Endodermal cell (in vitro differentiated cells): ENCODE results near the gene SYCP2L. TPM values are rescaled to one million over a fixed set of nuclear protein-coding genes. Genes with fewer than 3 reads are reported as not detected.
A peak's percentile ranks its signal among the peaks of the same experiment; 100 is the strongest.

Source experiments
- DNase-seq: peaks from one replicate; pipeline ENCODE4 v3.0.0-alpha.2; 2017
- H3K27ac ChIP-seq: 2 replicates; pipeline ENCODE4 v1.5.1; 2013; ENCODE audit warnings: mild to moderate bottlenecking, low read depth, low read length, moderate library complexity
- H3K27me3 ChIP-seq: 2 replicates; pipeline ENCODE4 v1.6.1; 2013; ENCODE audit warnings: mild to moderate bottlenecking, low read length, moderate library complexity; ENCODE audit not compliant: insufficient read depth, control insufficient read depth, poor library complexity, severe bottlenecking
- H3K36me3 ChIP-seq: 2 replicates; pipeline ENCODE4 v1.7.0; 2013; ENCODE audit warnings: mild to moderate bottlenecking, low read length, moderate library complexity; ENCODE audit not compliant: control insufficient read depth, insufficient read depth
- H3K4me1 ChIP-seq: one replicate; pipeline ENCODE4 v1.7.0; 2013; ENCODE audit warnings: low read length; ENCODE audit not compliant: control insufficient read depth, insufficient read depth
- H3K4me3 ChIP-seq: 2 replicates; pipeline ENCODE4 v1.5.1; 2013; ENCODE audit warnings: mild to moderate bottlenecking, low read length, moderate library complexity
- H3K9ac ChIP-seq: 2 replicates; pipeline ENCODE4 v1.6.1; 2013; ENCODE audit warnings: mild to moderate bottlenecking, low read length, moderate library complexity; ENCODE audit not compliant: poor library complexity, severe bottlenecking; ENCODE audit errors: extremely low read depth
- H3K9me3 ChIP-seq: 2 replicates; pipeline ENCODE4 v1.6.1; 2013; ENCODE audit warnings: mild to moderate bottlenecking, low read length, moderate library complexity; ENCODE audit not compliant: control insufficient read depth
- H3K27ac Mint-ChIP-seq: 2 replicates; pipeline ENCODE4 v1.8.0; 2020; ENCODE audit warnings: mixed read lengths
- H3K27me3 Mint-ChIP-seq: 2 replicates; pipeline ENCODE4 v1.8.0; 2021; ENCODE audit warnings: mild to moderate bottlenecking, mixed read lengths; ENCODE audit not compliant: insufficient read depth
- H3K36me3 Mint-ChIP-seq: 2 replicates; pipeline ENCODE4 v1.8.0; 2020; ENCODE audit warnings: low read depth, mixed read lengths
- H3K4me1 Mint-ChIP-seq: 2 replicates; pipeline ENCODE4 v1.8.0; 2020; ENCODE audit warnings: mixed read lengths
- H3K4me3 Mint-ChIP-seq: 2 replicates; pipeline ENCODE4 v1.8.0; 2020; ENCODE audit warnings: mild to moderate bottlenecking, moderate library complexity, mixed read lengths
- H3K9me3 Mint-ChIP-seq: 2 replicates; pipeline ENCODE4 v1.8.0; 2020; ENCODE audit warnings: mild to moderate bottlenecking, mixed read lengths
- WGBS, 2 experiments: methylation state at CpG; one replicate each; pipeline versions ENCODE4 v1.1.5 to v1.1.7; 2013; ENCODE audit warnings: missing lambda C conversion rate in 2 of 2, mixed read lengths in 1 of 2; ENCODE audit not compliant: insufficient coverage in 1 of 2, insufficient read length in 1 of 2; 5-methylcytosine and 5-hydroxymethylcytosine counted together
- total RNA-seq, 2 donors: library from RNA; stranded (reverse); fragmentation: NEBNext Ultra II Directional in 1 of 2; extraction: Animal tissue kit (Norgen Biotek cat#: 25700) in 1 of 2; gene quantifications; 2 replicates in 1 of 2; 3 replicates in 1 of 2; pipeline ENCODE4 v1.2.1, GENCODE V29; 2021
- TF ChIP-seq, protein P1 (sequence below): fragments of 200-600 bp; sonication (generic); conservative IDR thresholded peaks from 2 replicates; pipeline ENCODE4 v1.5.0; 2021; ENCODE audit warnings: antibody characterized with exemption, mild to moderate bottlenecking

Gene SYCP2L
- total RNA-seq, 2 donors from 2014 or later: 4.2 to 12.4 TPM

DNA sequence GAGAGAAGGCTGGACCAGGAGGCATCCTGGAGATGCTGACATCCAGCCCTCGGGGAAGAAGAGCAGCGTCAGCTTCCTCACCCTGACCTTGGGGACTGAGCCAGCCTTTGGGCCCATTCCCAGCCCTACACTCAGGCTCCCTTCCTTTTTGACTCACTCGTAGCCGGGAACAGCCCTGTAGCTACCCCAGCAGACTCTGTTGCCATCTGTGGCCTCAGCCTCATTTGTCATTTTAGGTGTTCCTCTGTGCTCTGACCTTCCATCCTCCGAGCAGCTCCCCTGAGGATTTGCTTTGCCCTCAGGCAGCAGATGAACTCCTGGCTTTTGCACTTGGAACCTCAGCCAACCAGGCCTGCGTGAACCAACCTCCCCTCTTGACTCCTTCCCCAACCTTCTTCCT lies 89.7 kb downstream of the SYCP2L start:
- peaks cover 3% of the 10 kb centered on the region for H3K36me3 ChIP-seq
- H3K9ac ChIP-seq: no peak overlapping the region
- DNase-seq: no peak
- no peak overlapping the region for H3K4me3 ChIP-seq
- H3K9me3 ChIP-seq: no peaks in the 10 kb centered on the region
- 91 to 100% methylated on average over 6 of the region's 6 CpGs for WGBS, 2 experiments
- Mint-ChIP-seq H3K4me1 (no peaks in the 10 kb centered on the region), H3K9me3 (no peaks in the 10 kb centered on the region), H3K27me3 (peaks cover 19% of the 10 kb centered on the region), H3K36me3 (peaks cover 3% of the 10 kb centered on the region), H3K4me3 (no peak overlapping the region), H3K27ac (no peak overlapping the region)
- H3K27ac ChIP-seq: no peak overlapping the region
- H3K4me1 ChIP-seq: no peaks in the 10 kb centered on the region
- TF ChIP-seq, protein P1, sequence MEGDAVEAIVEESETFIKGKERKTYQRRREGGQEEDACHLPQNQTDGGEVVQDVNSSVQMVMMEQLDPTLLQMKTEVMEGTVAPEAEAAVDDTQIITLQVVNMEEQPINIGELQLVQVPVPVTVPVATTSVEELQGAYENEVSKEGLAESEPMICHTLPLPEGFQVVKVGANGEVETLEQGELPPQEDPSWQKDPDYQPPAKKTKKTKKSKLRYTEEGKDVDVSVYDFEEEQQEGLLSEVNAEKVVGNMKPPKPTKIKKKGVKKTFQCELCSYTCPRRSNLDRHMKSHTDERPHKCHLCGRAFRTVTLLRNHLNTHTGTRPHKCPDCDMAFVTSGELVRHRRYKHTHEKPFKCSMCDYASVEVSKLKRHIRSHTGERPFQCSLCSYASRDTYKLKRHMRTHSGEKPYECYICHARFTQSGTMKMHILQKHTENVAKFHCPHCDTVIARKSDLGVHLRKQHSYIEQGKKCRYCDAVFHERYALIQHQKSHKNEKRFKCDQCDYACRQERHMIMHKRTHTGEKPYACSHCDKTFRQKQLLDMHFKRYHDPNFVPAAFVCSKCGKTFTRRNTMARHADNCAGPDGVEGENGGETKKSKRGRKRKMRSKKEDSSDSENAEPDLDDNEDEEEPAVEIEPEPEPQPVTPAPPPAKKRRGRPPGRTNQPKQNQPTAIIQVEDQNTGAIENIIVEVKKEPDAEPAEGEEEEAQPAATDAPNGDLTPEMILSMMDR: no peak
- H3K27me3 ChIP-seq: no peaks in the 10 kb centered on the region

DNA sequence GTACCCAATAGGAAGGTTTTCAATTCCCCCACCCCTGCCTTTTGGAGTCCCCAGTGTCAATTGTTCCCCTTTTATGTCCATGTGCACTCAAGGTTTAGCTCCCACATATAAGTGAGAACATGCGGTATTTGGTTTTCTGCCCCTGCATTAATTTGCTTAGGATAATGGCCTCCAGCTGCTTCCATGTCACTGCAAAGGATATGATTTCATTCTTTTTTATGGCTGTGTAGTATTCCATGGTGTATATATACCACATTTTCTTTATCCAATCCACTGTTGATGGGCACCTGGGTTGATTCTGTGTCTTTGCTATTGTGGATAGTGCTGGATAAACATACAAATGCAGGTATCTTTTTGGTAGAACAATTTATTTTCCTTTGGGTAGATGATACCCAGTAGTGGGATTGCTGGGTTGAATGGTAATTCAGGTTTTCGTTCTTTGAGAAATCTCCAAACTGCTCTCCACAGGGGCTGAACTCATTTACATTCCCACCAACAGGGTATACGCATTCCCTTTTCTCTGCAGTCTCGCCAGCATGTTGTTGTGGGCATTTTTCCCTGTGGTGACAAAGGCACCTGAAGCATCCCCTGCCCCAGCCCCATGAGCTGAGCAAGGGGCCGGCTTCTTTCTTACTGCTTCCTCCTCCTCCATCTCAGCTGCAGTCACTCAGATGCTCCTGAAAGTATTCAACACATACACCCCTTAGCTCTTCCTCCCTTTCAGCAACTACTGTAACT lies 90.5 kb downstream of the SYCP2L start:
- H3K27me3 ChIP-seq: no peaks in the 10 kb centered on the region
- no peaks in the 10 kb centered on the region for H3K4me1 Mint-ChIP-seq
- no peak overlapping the region for H3K27ac Mint-ChIP-seq
- peaks cover 3% of the 10 kb centered on the region for H3K36me3 Mint-ChIP-seq
- TF ChIP-seq, protein P1: no peak
- H3K4me3 Mint-ChIP-seq: no peak overlapping the region
- no peak overlapping the region for H3K27ac ChIP-seq
- peaks cover 11% of the 10 kb centered on the region for H3K36me3 ChIP-seq
- H3K9me3 ChIP-seq: no peaks in the 10 kb centered on the region
- no peak overlapping the region for H3K4me3 ChIP-seq
- peak; percentile 72 for DNase-seq
- H3K27me3 Mint-ChIP-seq: peaks cover 21% of the 10 kb centered on the region
- H3K4me1 ChIP-seq: no peaks in the 10 kb centered on the region
- no peaks in the 10 kb centered on the region for H3K9me3 Mint-ChIP-seq
- H3K9ac ChIP-seq: no peak overlapping the region
- 93 to 96% methylated on average over 3 to 5 of the region's 5 CpGs for WGBS, 2 experiments

DNA sequence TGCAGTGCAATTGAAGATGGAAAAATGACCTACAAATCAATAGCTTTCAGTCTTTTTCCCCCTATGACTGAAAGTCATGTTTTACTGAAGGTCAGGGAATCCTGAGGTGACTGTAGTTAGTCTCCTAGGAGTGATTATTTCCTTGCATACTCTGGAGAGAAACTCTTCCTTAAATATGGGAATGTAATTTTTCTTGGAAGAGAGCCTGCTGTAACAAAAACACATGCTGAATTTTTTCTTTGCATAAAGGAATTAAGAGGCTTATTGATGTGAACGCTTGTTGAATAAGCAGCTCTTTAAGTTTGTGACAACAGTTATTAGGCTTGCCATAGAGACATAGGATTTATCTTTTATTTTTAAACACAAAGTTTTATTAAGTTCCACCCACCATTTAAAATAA lies 92.8 kb downstream of the SYCP2L start:
- Histone ChIP-seq H3K27ac (no peak overlapping the region), H3K4me3 (no peak overlapping the region), H3K36me3 (peaks cover 29% of the 10 kb centered on the region), H3K9me3 (no peaks in the 10 kb centered on the region), H3K9ac (no peak overlapping the region), H3K27me3 (no peaks in the 10 kb centered on the region), H3K4me1 (no peaks in the 10 kb centered on the region)
- whole genome bisulfite sequencing, 2 experiments: 100% methylated on average over 1 of the region's 1 CpG; no CpG with 5 or more reads in 1 of the 2 experiments
- TF ChIP-seq, protein P1: no peak
- no peak overlapping the region for H3K27ac Mint-ChIP-seq
- H3K36me3 Mint-ChIP-seq: peaks cover 4% of the 10 kb centered on the region
- H3K9me3 Mint-ChIP-seq: peaks cover 2% of the 10 kb centered on the region
- peaks cover 21% of the 10 kb centered on the region for H3K27me3 Mint-ChIP-seq
- no peak for DNase-seq
- no peak overlapping the region for H3K4me3 Mint-ChIP-seq
- H3K4me1 Mint-ChIP-seq: no peaks in the 10 kb centered on the region
